ENCODE results near the gene CDKN1A. TPM values are rescaled to one million over a fixed set of nuclear protein-coding genes. Genes with fewer than 3 reads are reported as not detected.

The CDKN1A gene
- total RNA-seq, 1 experiment from 2014 or later: 75.1 TPM

- CTCF ChIA-PET: interaction anchor here (1.0 kb wide), 1 partner anchor 16 kb away, joined by 5 read pairs; no protein-coding TSS in a partner anchor
- POLR2A ChIA-PET: no interaction called here
- Mint-ChIP-seq H3K4me3 (no peak overlapping the region), H3K27ac (no peak overlapping the region), H3K36me3 (peaks cover 37% of the 10 kb centered on the region), H3K4me1 (peaks cover 24% of the 10 kb centered on the region), H3K9me3 (no peaks in the 10 kb centered on the region), H3K27me3 (ENCODE audit: low read depth) (peaks cover 26% of the 10 kb centered on the region)
- ATAC-seq: no peak
- no peak for DNase-seq (ENCODE audit: low spot score)
- TF ChIP-seq NFE2L1 (CRISPR knock-in tag; IDR thresholded peaks at IDR 0.05) (no peak), TEAD1 (CRISPR knock-in tag; IDR thresholded peaks at IDR 0.05) (no peak), ATF6 (CRISPR knock-in tag; IDR thresholded peaks at IDR 0.05) (no peak), ZNF425 (CRISPR knock-in tag; conservative IDR thresholded peaks at IDR 0.05) (no peak), IRF1 (CRISPR knock-in tag; IDR thresholded peaks at IDR 0.05) (no peak), AR (CRISPR knock-in tag; IDR thresholded peaks at IDR 0.05) (no peak), ERG (CRISPR knock-in tag; IDR thresholded peaks at IDR 0.05) (no peak), USF1 (CRISPR knock-in tag; IDR thresholded peaks at IDR 0.05) (no peak), CTCF (IDR thresholded peaks at IDR 0.05) (no peak), ZMAT4 (CRISPR knock-in tag; IDR thresholded peaks at IDR 0.05) (no peak), GRHL2 (CRISPR knock-in tag; IDR thresholded peaks at IDR 0.05; ENCODE audit: insufficient replicate concordance, severe bottlenecking) (no peak), ATF3 (CRISPR knock-in tag; conservative IDR thresholded peaks at IDR 0.05) (no peak), ZSCAN18 (CRISPR knock-in tag; IDR thresholded peaks at IDR 0.05) (no peak), ZNF317 (CRISPR knock-in tag; IDR thresholded peaks at IDR 0.05; ENCODE audit: borderline replicate concordance, low read depth) (no peak), ZBTB43 (CRISPR knock-in tag; IDR thresholded peaks at IDR 0.05) (no peak), SMAD3 (CRISPR knock-in tag; IDR thresholded peaks at IDR 0.05; ENCODE audit: borderline replicate concordance) (no peak)
Observed at GRCh38 chr6:36683145-36683655, 4.7 kb downstream of the CDKN1A start.

Measured in WTC11 (cell line).